ENCODE results near the gene AHDC1.

AHDC1 gene

GRCh38 chr1:27599605-27600497, 4.1 kb downstream of the AHDC1 start:
- no peak for DNase-seq (ENCODE audit: low spot score)

- peak; percentile 33 for DNase-seq (ENCODE audit: low spot score)
Observed at GRCh38 chr1:27598902-27599528, 4.9 kb downstream of the AHDC1 start.

GRCh38 chr1:27598295-27598687, 5.7 kb downstream of the AHDC1 start:
- no peak for DNase-seq (ENCODE audit: low spot score)

- DNase-seq (ENCODE audit: low spot score), result no peak
Observed at GRCh38 chr1:27597516-27598294, 6.2 kb downstream of the AHDC1 start.

GRCh38 chr1:27596986-27597385, 7.0 kb downstream of the AHDC1 start:
- no peak for DNase-seq (ENCODE audit: low spot score)

GRCh38 chr1:27596261-27596660, 7.7 kb downstream of the AHDC1 start:
- no peak for DNase-seq (ENCODE audit: low spot score)

GRCh38 chr1:27595597-27595996, 8.3 kb downstream of the AHDC1 start:
- no peak for DNase-seq (ENCODE audit: low spot score)

GRCh38 chr1:27594564-27595510, 9.1 kb downstream of the AHDC1 start:
- no peak for DNase-seq (ENCODE audit: low spot score)

- DNase-seq (ENCODE audit: low spot score), result no peak
Observed at GRCh38 chr1:27593678-27594563, 10.0 kb downstream of the AHDC1 start.

- no peak for DNase-seq (ENCODE audit: low spot score)
Observed at GRCh38 chr1:27592931-27593677, 10.8 kb downstream of the AHDC1 start.

GRCh38 chr1:27592232-27592930, 11.6 kb downstream of the AHDC1 start:
- no peak for DNase-seq (ENCODE audit: low spot score)

GRCh38 chr1:27591622-27592021, 12.3 kb downstream of the AHDC1 start:
- no peak for DNase-seq (ENCODE audit: low spot score)

GRCh38 chr1:27590917-27591508, 12.9 kb downstream of the AHDC1 start:
- no peak for DNase-seq (ENCODE audit: low spot score)

- peak; percentile 38 for DNase-seq (ENCODE audit: low spot score)
Observed at GRCh38 chr1:27589841-27590426, 14.0 kb downstream of the AHDC1 start.

- DNase-seq (ENCODE audit: low spot score), result no peak
Observed at GRCh38 chr1:27589441-27589840, 14.5 kb downstream of the AHDC1 start.

- DNase-seq (ENCODE audit: low spot score), result no peak
Observed at GRCh38 chr1:27588256-27589232, 15.4 kb downstream of the AHDC1 start.

- no peak for DNase-seq (ENCODE audit: low spot score)
Observed at GRCh38 chr1:27585684-27586083, 18.3 kb downstream of the AHDC1 start.
